ENCODE data around the gene NUBPL.

- TF ChIP-seq CTCF (conservative IDR thresholded peaks at IDR 0.05; ENCODE audit: low read length) = no peak
- no peak for TF ChIP-seq EZH2phosphoT487 (IDR thresholded peaks at IDR 0.05; ENCODE audit: borderline replicate concordance, low read depth, low read length)
Observed at GRCh38 chr14:31887929-31888580, 326.9 kb downstream of the NUBPL start.
